Peyer's patch (tissue), 4 donors: ENCODE measurements around the gene TMEFF2. TPM values are rescaled to one million over a fixed set of nuclear protein-coding genes. Genes with fewer than 3 reads are reported as not detected.

Source experiments
- DNase-seq, 3 donors: peaks; one replicate each; pipeline ENCODE4 v3.0.0-alpha.2; 2017 to 2019
- H3K27ac ChIP-seq, 4 donors: fragments of 200-600 bp; sonication (generic); one replicate each; pipeline ENCODE4 v1.5.1; 2016 to 2019
- H3K27me3 ChIP-seq, 2 donors: fragments of 200-600 bp; sonication (generic); one replicate each; pipeline ENCODE4 v1.5.1; 2019
- H3K36me3 ChIP-seq, 3 donors: fragments of 200-600 bp; sonication (generic); one replicate each; pipeline ENCODE4 v1.5.1; 2016 to 2019
- H3K4me1 ChIP-seq, 4 donors: fragments of 200-600 bp; sonication (generic); one replicate each; pipeline ENCODE4 v1.5.1; 2016 to 2019
- H3K4me3 ChIP-seq, 4 donors: fragments of 200-600 bp; sonication (generic); 1 replicate in 3 of 4; 2 replicates in 1 of 4; pipeline ENCODE4 v1.5.1; 2016 to 2019; ENCODE audit warnings: mild to moderate bottlenecking in 1 of 4
- H3K9me3 ChIP-seq, 4 donors: fragments of 200-600 bp; sonication (generic); one replicate each; pipeline ENCODE4 v1.5.1; 2016 to 2019; ENCODE audit warnings: mild to moderate bottlenecking in 1 of 4
- CTCF ChIP-seq, 6 experiments: fragments of 450-650 bp in 4 of 6; fragments of 200-600 bp in 2 of 6; sonication (generic) in 1 of 6; IDR thresholded peaks; one replicate each; pipeline ENCODE4 v1.5.1; 2017 to 2019; ENCODE audit warnings: antibody characterized with exemption in 6 of 6, mild to moderate bottlenecking in 3 of 6, moderate library complexity in 1 of 6
- POLR2A ChIP-seq, 2 donors: fragments of 450-650 bp; IDR thresholded peaks; one replicate each; pipeline ENCODE4 v1.5.1; 2017; ENCODE audit warnings: antibody characterized with exemption in 2 of 2, mild to moderate bottlenecking in 2 of 2, moderate library complexity in 2 of 2
- total RNA-seq, 4 donors: library from RNA; depleted of rRNA; stranded (reverse); fragments of >200 nt; gene quantifications; one replicate each; pipeline ENCODE4 v1.1.0, GENCODE V29; 2016

The TMEFF2 gene
- total RNA-seq, 4 donors from 2014 or later: 0.35 to 1.6 (median 0.68) TPM

GRCh38 chr2:192159736-192160135 lies 35.0 kb downstream of the TMEFF2 start:
- TF ChIP-seq POLR2A (IDR thresholded peaks at IDR 0.05): no peak
- TF ChIP-seq CTCF (IDR thresholded peaks at IDR 0.05): no peak

GRCh38 chr2:192159208-192159607 lies 35.5 kb downstream of the TMEFF2 start:
- Histone ChIP-seq H3K4me3 (no peak overlapping the region), H3K36me3 (no peaks in the 10 kb centered on the region), H3K4me1 (no peaks in the 10 kb centered on the region), H3K27me3 (no peaks in the 10 kb centered on the region), H3K9me3 (no peaks in the 10 kb centered on the region), H3K27ac (no peak overlapping the region)
- TF ChIP-seq POLR2A (IDR thresholded peaks at IDR 0.05) (no peak), CTCF (IDR thresholded peaks at IDR 0.05) (no peak)
- no peak for DNase-seq

More at GRCh38 chr2:192159736-192160135, 35.0 kb downstream of the TMEFF2 start:
- Histone ChIP-seq H3K27me3 (no peaks in the 10 kb centered on the region), H3K36me3 (no peaks in the 10 kb centered on the region), H3K9me3 (no peaks in the 10 kb centered on the region), H3K27ac (no peak overlapping the region), H3K4me3 (no peak overlapping the region), H3K4me1 (no peaks in the 10 kb centered on the region)
- no peak for DNase-seq

GRCh38 chr2:192157776-192158175 lies 37.0 kb downstream of the TMEFF2 start:
- H3K9me3 ChIP-seq: no peaks in the 10 kb centered on the region
- H3K4me1 ChIP-seq: no peaks in the 10 kb centered on the region
- H3K4me3 ChIP-seq: no peak overlapping the region
- TF ChIP-seq CTCF (IDR thresholded peaks at IDR 0.05) (no peak), POLR2A (IDR thresholded peaks at IDR 0.05) (no peak)
- H3K27ac ChIP-seq: no peak overlapping the region
- H3K36me3 ChIP-seq: no peaks in the 10 kb centered on the region
- no peak for DNase-seq
- H3K27me3 ChIP-seq: no peaks in the 10 kb centered on the region

GRCh38 chr2:192155511-192156118 lies 39.1 kb downstream of the TMEFF2 start:
- no peaks in the 10 kb centered on the region for H3K4me1 ChIP-seq
- TF ChIP-seq CTCF (IDR thresholded peaks at IDR 0.05): no peak
- TF ChIP-seq POLR2A (IDR thresholded peaks at IDR 0.05): no peak
- no peaks in the 10 kb centered on the region for H3K36me3 ChIP-seq
- no peak for DNase-seq
- no peak overlapping the region for H3K27ac ChIP-seq
- no peaks in the 10 kb centered on the region for H3K27me3 ChIP-seq
- no peak overlapping the region for H3K4me3 ChIP-seq
- H3K9me3 ChIP-seq: no peaks in the 10 kb centered on the region

- Histone ChIP-seq H3K4me1 (no peaks in the 10 kb centered on the region), H3K27me3 (no peaks in the 10 kb centered on the region), H3K27ac (no peak overlapping the region), H3K9me3 (no peaks in the 10 kb centered on the region), H3K4me3 (no peak overlapping the region), H3K36me3 (no peaks in the 10 kb centered on the region)
- DNase-seq: no peak
- TF ChIP-seq CTCF (IDR thresholded peaks at IDR 0.05): no peak
Measured at GRCh38 chr2:192153561-192153960, 41.2 kb downstream of the TMEFF2 start.

- H3K4me3 ChIP-seq: no peak overlapping the region
- no peaks in the 10 kb centered on the region for H3K36me3 ChIP-seq
- no peaks in the 10 kb centered on the region for H3K27me3 ChIP-seq
- TF ChIP-seq POLR2A (IDR thresholded peaks at IDR 0.05) (no peak), CTCF (IDR thresholded peaks at IDR 0.05) (no peak)
- no peak overlapping the region for H3K27ac ChIP-seq
- no peak for DNase-seq
- no peaks in the 10 kb centered on the region for H3K9me3 ChIP-seq
- H3K4me1 ChIP-seq: no peaks in the 10 kb centered on the region
Measured at GRCh38 chr2:192151853-192152252, 42.9 kb downstream of the TMEFF2 start.
